Kidney (tissue), 14 donors: ENCODE measurements around the gene HAPLN2. TPM values are rescaled to one million over a fixed set of nuclear protein-coding genes. Genes with fewer than 3 reads are reported as not detected.
A peak's percentile ranks its signal among the peaks of the same experiment; 100 is the strongest.

Experiments used
- DNase-seq, 5 donors: peaks; one replicate each; pipeline ENCODE4 v3.0.0-alpha.2; 2013 to 2020
- FAIRE-seq: peaks from 2 replicates; lab custom pipeline; 2012; peaks lifted over from hg19 to GRCh38; lab: Jason Lieb, UNC
- H3K27ac ChIP-seq, 2 donors: one replicate each; pipeline ENCODE4 v1.7.0; 2013; ENCODE audit warnings: low read depth in 2 of 2, low read length in 2 of 2, inconsistent platforms in 1 of 2
- H3K27me3 ChIP-seq: one replicate; pipeline ENCODE4 v1.7.1; 2013; ENCODE audit warnings: low read length, inconsistent platforms; ENCODE audit not compliant: control insufficient read depth, insufficient read depth
- H3K36me3 ChIP-seq, 3 donors: one replicate each; pipeline versions ENCODE4 v1.7.0 to v1.7.1; 2013; ENCODE audit warnings: low read length in 3 of 3, control low read depth in 1 of 3, inconsistent platforms in 1 of 3; ENCODE audit not compliant: insufficient read depth in 3 of 3, control insufficient read depth in 2 of 3
- H3K4me1 ChIP-seq, 3 donors: one replicate each; pipeline versions ENCODE4 v1.7.0 to v1.7.1; 2013; ENCODE audit warnings: low read length in 3 of 3, inconsistent platforms in 1 of 3, low read depth in 1 of 3; ENCODE audit not compliant: control insufficient read depth in 2 of 3, insufficient read depth in 2 of 3
- H3K4me3 ChIP-seq, 3 donors: one replicate each; pipeline versions ENCODE4 v1.7.0 to v1.8.1; 2013; ENCODE audit warnings: low read length in 3 of 3, control low read depth in 1 of 3, inconsistent platforms in 1 of 3
- H3K9ac ChIP-seq, 3 donors: one replicate each; pipeline versions ENCODE4 v1.7.0 to v1.7.1; 2013; ENCODE audit warnings: low read length in 3 of 3, control low read depth in 1 of 3, inconsistent platforms in 1 of 3
- H3K9me3 ChIP-seq, 3 donors: one replicate each; pipeline versions ENCODE4 v1.7.0 to v1.7.1; 2013; ENCODE audit warnings: low read length in 3 of 3, control low read depth in 1 of 3, inconsistent platforms in 1 of 3; ENCODE audit not compliant: control insufficient read depth in 2 of 3, insufficient read depth in 1 of 3
- intact Hi-C: fragments of 100-400 bp; cut with DNase I; formaldehyde crosslinking; loops from one replicate; pipeline ENCODE4 v1.11.1; 2022
- polyA plus RNA-seq: library from polyadenylated mRNA; stranded (reverse); fragments of 350-450 nt; fragmentation: Illumina TruSeq; extraction: RNeasy Lipid Tissue Mini Kit (QIAGEN cat#74804); gene quantifications from one replicate; pipeline ENCODE4 v1.2.3, GENCODE V29; 2014; ENCODE audit warnings: low read depth, low replicate concordance; ENCODE audit not compliant: insufficient read depth
- total RNA-seq: library from RNA; stranded (reverse); fragmentation: NEBNext Ultra II Directional; extraction: Animal tissue kit (Norgen Biotek cat#: 25700); gene quantifications from one replicate; pipeline ENCODE4 v1.2.1, GENCODE V29; 2021
- TF ChIP-seq, protein P1 (sequence below): IDR thresholded peaks from 3 replicates; pipeline ENCODE4 v1.5.1; 2012; ENCODE audit warnings: mild to moderate bottlenecking, moderate library complexity, borderline replicate concordance; ENCODE audit not compliant: insufficient read depth; ENCODE audit errors: extremely low read depth
- donor health status: control.
- donor health status: control.
- donor health status: control.
- donor health status: control.
- donor health status: control.
- donor health status: DM: yes; HTN: yes; CAD: no.
- donor health status: Normal renal cell carcinoma (clear cell type).

HAPLN2 gene
- total and polyA plus RNA-seq, 2 donors from 2014 or later, result 0.30 to 1.9 TPM

DNA sequence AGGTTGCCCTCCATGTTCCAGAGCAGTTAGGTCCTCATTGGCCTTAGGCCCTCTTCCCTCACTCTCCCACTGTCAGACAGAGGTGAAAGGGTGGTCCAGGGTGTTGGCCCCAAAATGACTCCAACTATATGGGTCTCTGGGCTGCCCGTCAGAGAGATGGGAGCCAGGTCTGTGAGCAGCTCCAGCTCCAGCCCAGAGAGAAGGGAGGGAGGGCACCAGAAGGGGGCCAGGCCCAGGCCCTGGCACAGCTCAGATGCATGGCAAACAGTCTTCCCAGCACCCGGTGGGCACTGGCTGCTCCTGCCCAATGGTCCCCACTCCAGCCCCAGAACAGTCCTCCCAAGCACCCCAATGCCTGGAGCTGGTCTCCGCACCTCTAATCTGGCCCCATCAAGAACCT lies 24.9 kb downstream of the HAPLN2 start:
- Histone ChIP-seq H3K27ac (no peak overlapping the region), H3K4me3 (no peak overlapping the region), H3K9ac (no peak overlapping the region), H3K36me3 (no peaks in the 10 kb centered on the region), H3K9me3 (no peaks in the 10 kb centered on the region), H3K27me3 (peaks cover 40% of the 10 kb centered on the region), H3K4me1 (peaks cover 0 to 5% (median 0%) of the 10 kb centered on the region in 3 donors)
- FAIRE-seq (no peak), DNase-seq (peak in 1 of 5 donors; percentile 46)
- intact Hi-C loops, result no loop called here
- TF ChIP-seq, protein P1, sequence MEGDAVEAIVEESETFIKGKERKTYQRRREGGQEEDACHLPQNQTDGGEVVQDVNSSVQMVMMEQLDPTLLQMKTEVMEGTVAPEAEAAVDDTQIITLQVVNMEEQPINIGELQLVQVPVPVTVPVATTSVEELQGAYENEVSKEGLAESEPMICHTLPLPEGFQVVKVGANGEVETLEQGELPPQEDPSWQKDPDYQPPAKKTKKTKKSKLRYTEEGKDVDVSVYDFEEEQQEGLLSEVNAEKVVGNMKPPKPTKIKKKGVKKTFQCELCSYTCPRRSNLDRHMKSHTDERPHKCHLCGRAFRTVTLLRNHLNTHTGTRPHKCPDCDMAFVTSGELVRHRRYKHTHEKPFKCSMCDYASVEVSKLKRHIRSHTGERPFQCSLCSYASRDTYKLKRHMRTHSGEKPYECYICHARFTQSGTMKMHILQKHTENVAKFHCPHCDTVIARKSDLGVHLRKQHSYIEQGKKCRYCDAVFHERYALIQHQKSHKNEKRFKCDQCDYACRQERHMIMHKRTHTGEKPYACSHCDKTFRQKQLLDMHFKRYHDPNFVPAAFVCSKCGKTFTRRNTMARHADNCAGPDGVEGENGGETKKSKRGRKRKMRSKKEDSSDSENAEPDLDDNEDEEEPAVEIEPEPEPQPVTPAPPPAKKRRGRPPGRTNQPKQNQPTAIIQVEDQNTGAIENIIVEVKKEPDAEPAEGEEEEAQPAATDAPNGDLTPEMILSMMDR, result no peak

GRCh38 chr1:156644640-156645039 lies 25.4 kb downstream of the HAPLN2 start:
- Histone ChIP-seq H3K36me3 (no peaks in the 10 kb centered on the region), H3K4me3 (no peak overlapping the region), H3K9ac (no peak overlapping the region), H3K4me1 (peaks cover 0 to 5% (median 0%) of the 10 kb centered on the region in 3 donors), H3K27ac (no peak overlapping the region), H3K9me3 (no peaks in the 10 kb centered on the region), H3K27me3 (peaks cover 41% of the 10 kb centered on the region)
- TF ChIP-seq, protein P1, result no peak
- intact Hi-C loops, result no loop called here
- FAIRE-seq, result no peak
- DNase-seq, result peak in 1 of 5 donors; percentile 4

DNA sequence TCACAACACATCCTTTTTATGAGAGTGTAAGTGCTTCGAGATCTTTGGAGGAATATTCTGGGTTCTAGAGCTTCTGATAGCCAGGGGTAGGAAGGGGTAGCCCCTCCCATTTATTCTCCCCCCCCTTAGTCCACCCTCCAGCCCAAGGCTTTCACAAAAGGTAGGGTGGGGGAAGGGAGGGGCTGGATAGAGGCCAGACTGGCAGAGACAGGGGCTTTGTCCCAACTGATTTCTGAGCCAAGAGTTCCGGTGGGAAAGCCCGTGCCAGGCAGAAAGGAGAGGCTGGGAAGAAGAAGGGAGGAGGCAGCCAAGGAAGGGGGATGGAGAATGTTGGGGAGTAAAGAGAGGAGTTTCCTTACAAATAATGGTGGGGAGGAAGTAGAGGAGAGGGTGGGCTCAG lies 25.8 kb downstream of the HAPLN2 start:
- Histone ChIP-seq H3K36me3 (no peaks in the 10 kb centered on the region), H3K27me3 (peaks cover 41% of the 10 kb centered on the region)
- intact Hi-C loops, result no loop called here

More for the DNA sequence above, 25.8 kb downstream of the HAPLN2 start:
- FAIRE-seq, result no peak
- peak in 1 of 5 donors; percentile 18 for DNase-seq
- TF ChIP-seq, protein P1, result no peak
- Histone ChIP-seq H3K4me3 (no peak overlapping the region), H3K4me1 (peaks cover 0 to 5% (median 0%) of the 10 kb centered on the region in 3 donors), H3K9me3 (no peaks in the 10 kb centered on the region), H3K9ac (no peak overlapping the region), H3K27ac (no peak overlapping the region)
